HG03469 (cell line): Measurements from ENCODE around the gene LAD1.

ENCODE experiments used
- ATAC-seq: cut with Tn5 transposase; IDR thresholded peaks from one replicate; pipeline ENCODE4 v1.9.1; 2021; ENCODE audit warnings: mild to moderate bottlenecking, moderate library complexity, moderate number of reproducible peaks; ENCODE audit not compliant: unreplicated experiment

Gene LAD1

DNA sequence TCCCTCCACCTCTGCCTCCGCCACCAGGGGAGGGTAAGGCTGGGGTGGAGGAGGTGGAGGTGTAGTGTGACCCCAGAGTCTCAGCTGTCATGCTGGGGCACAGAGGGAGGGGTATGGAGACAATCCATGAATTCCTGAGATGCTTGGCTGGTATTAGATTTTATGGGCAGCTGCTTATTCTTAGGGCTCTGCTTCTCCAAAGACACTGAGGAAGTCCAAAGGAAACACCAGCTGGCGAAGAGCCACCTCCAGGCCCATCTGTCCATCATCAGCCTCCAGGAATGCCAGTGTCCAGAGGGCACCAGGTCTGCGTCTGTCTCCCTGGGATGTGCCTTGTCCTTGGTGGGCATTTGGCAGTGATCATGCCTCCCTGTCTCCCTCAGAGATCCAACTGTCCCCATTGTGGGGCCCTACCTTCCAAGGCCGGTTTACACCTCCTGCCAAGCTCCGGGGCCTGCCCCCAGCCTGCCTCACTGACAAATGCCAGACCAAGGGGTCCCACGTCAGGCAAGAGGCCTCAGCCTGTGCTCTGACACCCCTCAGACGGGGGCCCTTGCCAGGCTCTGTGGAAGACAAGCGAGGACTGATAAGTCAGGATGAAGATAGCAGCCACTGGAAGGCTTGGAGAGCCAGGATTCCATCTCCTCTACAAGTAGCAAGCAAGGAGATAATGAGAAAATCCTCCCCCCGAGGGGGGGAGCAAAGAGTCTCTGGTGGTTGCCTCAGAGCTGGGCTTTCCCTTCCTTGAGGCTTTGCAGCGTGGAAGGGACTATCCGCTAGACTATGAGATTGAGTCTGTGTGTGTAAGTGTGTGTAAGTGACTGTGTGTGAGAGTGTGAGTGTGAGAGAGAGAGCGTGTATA lies 20.9 kb upstream of the LAD1 start:
- no peak for ATAC-seq

DNA sequence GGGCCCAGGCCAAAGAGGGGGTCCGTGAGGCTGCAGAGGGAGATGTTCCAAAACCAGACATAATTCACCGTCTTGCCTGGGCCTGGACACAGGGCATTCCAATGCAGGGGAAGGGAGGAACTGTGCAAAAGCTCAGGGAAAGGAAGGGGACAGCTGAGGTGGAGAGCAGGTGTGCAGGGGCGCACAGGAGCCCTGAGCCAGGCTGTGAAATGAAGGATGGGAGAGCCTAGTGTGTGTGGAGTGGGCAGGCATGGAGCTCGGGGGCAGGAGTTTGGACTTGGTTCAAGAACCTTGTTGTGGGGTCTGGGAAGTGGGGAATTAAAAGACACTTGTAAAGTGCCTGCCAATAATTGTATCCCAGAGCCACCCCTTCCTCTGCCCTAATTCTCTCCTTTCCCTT lies 20.1 kb upstream of the LAD1 start:
- ATAC-seq: no peak

DNA sequence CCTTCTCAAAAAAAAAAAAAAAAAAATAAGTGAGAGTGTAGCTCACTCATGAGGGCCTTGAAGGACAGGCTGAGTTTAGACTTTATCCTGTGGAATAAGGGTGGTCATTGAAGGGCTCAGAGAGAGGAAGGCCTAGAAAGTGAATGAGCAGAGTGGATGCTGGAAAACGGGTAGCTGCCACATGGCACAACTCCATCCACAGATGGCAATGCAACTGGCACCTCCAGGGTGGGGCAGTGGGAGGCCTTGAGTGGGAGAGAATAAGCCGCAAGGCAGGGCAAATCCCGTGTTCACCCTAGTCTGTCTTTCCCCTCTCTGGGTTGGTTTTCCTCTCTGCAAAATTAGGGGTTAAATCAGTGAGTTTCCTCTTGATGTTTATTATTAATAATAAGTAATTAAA lies 19.3 kb upstream of the LAD1 start:
- ATAC-seq: no peak

GRCh38 chr1:201414051-201414738 lies 15.1 kb upstream of the LAD1 start:
- no peak for ATAC-seq

DNA sequence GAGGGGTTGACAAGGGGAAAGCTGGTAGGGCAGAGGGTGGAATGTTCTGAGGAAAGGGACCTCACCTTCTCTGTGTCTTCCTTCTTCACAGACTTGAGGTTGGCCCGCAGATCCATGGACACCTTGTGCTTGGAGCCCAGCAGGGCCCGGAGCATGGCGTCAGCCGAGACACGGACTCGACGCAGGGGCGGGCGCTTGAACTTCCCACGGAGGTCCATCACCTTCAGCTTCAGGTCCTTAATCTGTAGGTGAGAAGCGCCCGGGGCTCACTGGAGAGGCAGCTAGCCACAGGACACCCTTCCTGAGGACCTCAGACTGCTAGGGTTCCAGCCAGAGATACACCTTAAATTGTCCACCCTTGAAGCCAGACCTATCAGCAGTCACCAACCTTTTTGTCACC lies 12.2 kb upstream of the LAD1 start:
- ATAC-seq: no peak

- no peak for ATAC-seq
These were observed 10.3 kb upstream of the LAD1 start for GRCh38 chr1:201409440-201409839.

DNA sequence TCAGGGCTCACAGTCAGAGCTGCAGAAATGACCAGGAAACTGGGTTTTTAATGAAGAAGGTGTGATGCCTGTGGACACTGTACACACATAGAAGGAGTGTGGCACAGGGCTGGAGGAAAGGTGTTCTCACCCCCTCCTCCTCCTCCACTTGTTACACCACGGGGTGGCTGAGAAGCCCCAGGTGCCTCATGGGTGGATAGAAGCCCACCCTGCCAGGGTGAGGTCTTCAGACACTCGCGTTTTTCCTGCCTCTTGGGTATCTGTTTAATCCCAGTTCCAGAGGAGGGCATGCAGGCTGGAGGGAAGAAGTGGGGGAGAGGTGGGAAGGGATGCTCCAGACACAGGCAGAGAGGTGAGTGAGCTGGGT lies 9.7 kb upstream of the LAD1 start:
- ATAC-seq: no peak

GRCh38 chr1:201408176-201408833 lies 9.2 kb upstream of the LAD1 start:
- no peak for ATAC-seq

GRCh38 chr1:201406831-201407406 lies 7.8 kb upstream of the LAD1 start:
- no peak for ATAC-seq

DNA sequence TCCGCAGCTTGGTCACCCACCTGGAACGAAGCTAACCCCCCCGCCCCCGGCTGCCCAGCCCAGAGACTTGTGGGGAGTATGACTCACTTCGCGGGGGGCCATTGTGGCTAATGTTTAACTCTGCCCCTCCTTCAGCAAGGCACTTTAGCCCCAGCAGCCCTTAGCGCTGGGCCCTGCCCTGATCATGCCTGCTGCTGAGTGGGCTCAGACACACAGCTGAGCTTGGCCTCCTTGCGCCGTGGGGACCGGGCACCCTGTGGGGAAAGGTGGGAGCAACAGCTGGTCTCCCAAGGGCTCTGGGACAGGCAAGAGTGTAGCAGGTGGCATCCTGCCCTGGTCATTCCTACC lies 6.3 kb upstream of the LAD1 start:
- ATAC-seq: no peak

DNA sequence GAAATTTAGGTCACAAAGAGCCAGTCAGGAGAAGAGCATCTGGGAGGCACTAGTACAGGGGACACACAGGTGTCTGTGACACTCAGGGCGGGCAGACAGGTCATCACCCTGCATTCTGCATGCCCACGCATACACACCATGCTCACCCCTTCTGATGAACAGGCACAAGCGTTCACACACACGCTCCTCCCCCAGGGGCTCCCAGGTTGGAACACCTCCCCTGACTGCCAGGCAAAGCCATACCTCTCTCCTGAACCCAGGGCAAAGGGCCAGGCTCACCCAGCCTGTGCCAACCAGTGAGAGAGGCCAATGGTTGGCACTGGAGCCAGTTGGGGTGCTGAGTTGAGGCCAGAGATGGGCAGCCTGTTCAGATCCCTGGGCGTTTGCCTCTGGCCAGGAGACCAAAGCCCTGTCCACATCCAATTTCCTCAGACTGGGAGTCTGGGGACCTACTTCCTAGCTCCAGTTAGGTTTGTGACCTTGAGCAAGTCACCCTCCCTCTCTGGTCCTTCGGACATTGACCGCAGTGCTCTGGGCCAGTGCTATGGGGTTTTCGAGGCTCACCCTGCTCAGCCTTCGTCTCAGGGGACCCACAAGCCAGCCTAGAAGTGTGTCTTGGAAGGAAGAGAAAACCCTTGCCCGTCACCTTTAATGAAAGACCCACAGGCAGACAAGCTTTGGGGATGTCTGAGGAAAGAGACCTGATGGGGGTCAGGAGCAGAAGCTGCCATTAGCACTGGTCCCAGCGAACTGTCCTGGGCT lies 5.8 kb upstream of the LAD1 start:
- ATAC-seq: no peak

GRCh38 chr1:201404055-201404454 lies 4.9 kb upstream of the LAD1 start:
- no peak for ATAC-seq

- ATAC-seq: no peak
These were observed 4.2 kb upstream of the LAD1 start for GRCh38 chr1:201403359-201403758.

DNA sequence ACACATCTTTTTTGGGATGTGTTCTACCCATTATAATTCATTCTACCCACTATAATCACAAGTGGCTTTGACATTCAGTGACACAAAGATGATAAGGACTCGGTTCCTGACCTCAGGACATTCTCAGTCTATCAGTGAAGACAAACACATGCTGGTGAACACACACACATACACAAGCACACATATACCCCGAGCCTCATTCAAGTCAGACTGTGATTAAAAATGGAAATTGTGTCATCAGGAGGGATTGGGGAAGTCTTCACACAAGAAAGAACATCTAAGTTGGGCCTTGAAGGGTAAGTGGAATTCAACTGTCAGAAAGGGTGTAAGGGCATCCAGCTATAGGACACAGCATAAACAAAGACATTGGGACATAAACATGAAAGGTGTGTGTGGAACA lies 2.6 kb upstream of the LAD1 start:
- no peak for ATAC-seq

- no peak for ATAC-seq
These were observed 1.7 kb upstream of the LAD1 start for GRCh38 chr1:201400852-201401230.

GRCh38 chr1:201400212-201400851 lies 1.2 kb upstream of the LAD1 start:
- ATAC-seq: no peak

- ATAC-seq: no peak
These were observed 415 bp upstream of the LAD1 start for GRCh38 chr1:201399352-201400126.

- ATAC-seq: no peak
These were observed 1.4 kb downstream of the LAD1 start for GRCh38 chr1:201397675-201398074.

DNA sequence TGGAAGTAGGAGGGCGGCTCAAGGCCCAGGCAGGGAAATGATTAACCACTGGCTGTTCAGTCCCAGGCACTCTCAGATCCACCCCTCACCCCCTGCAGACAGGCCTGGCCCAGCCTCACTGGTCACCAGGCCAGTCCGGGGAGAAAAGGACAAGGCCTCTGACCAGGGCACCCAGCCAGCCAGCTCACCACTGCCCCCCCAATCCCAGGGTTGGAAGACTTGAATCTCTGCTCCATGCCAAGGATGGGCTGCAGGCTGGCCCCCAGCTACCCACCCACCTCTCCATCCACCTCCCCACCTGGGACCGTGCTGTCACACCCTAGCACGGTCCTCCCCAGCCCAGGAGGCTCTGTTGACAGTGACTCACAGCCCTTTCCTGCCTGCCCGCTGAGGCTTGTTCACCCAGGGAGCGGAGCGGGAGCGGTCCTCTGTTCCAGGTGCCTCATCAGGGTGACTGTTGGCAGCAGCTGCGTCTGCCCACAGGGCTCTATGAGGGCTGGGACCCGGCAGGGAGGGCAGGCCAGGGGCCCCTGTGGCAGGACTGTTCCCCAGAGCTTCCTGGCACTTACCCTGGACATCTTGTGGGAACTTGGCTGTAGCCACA lies 2.2 kb downstream of the LAD1 start:
- no peak for ATAC-seq
